OCI-LY3 (cell line): Measurements from ENCODE around the gene POLR3H.
A peak's percentile ranks its signal among the peaks of the same experiment; 100 is the strongest.
"Not testable (repeated sequence)": the region's sequence is repeated elsewhere in the genome, so short reads cannot be mapped to it uniquely, and the experiment has no call there.

Experiments used
- H2AFZ ChIP-seq: fragments of 200-600, 300-600 bp; shearing (Covaris generic); 2 replicates; pipeline ENCODE4 v1.6.0; 2014; ENCODE audit warnings: antibody characterized with exemption, low read depth, low read length
- H3K27ac ChIP-seq: fragments of 200-600, 300-600 bp; sonication (generic); 2 replicates; pipeline ENCODE4 v1.5.1; 2014; ENCODE audit warnings: mild to moderate bottlenecking, low read length, moderate library complexity, mixed read lengths
- H3K27me3 ChIP-seq: fragments of 200-600, 300-600 bp; sonication (generic); 2 replicates; pipeline ENCODE4 v1.6.1; 2014; ENCODE audit warnings: low read depth, low read length, mixed read lengths
- H3K36me3 ChIP-seq: fragments of 200-600, 300-600 bp; sonication (generic); replicated peaks from 2 replicates; pipeline ENCODE3; 2014; ENCODE audit warnings: low read depth, low read length, mixed read lengths
- H3K4me1 ChIP-seq: fragments of 300-600, 200-600 bp; sonication (generic); 2 replicates; pipeline ENCODE4 v1.6.1; 2014; ENCODE audit warnings: low read length, mixed read lengths
- H3K4me2 ChIP-seq: fragments of 200-600, 300-600 bp; sonication (generic); 2 replicates; pipeline ENCODE4 v1.6.1; 2014; ENCODE audit warnings: low read length, mixed read lengths
- H3K4me3 ChIP-seq: fragments of 300-600, 200-600 bp; sonication (generic); 2 replicates; pipeline ENCODE4 v1.5.1; 2014; ENCODE audit warnings: antibody characterized with exemption, mild to moderate bottlenecking, low read length, moderate library complexity
- H3K79me2 ChIP-seq: fragments of 300-600, 200-600 bp; shearing (Covaris generic); 2 replicates; pipeline ENCODE4 v1.6.1; 2014; ENCODE audit warnings: mild to moderate bottlenecking, low read length, mixed read lengths
- H3K9ac ChIP-seq: fragments of 300-600, 200-600 bp; shearing (Covaris generic); 2 replicates; pipeline ENCODE4 v1.6.0; 2014; ENCODE audit warnings: mild to moderate bottlenecking, low read length, moderate library complexity
- H3K9me3 ChIP-seq: fragments of 200-600, 300-600 bp; shearing (Covaris generic); 2 replicates; pipeline ENCODE4 v1.6.1; 2014; ENCODE audit warnings: low read length, mixed read lengths; ENCODE audit not compliant: insufficient read depth
- H4K20me1 ChIP-seq: fragments of 200-600, 300-600 bp; sonication (generic); 2 replicates; pipeline ENCODE4 v1.6.1; 2016; ENCODE audit warnings: low read length, mixed read lengths; ENCODE audit not compliant: insufficient read depth
- EZH2phosphoT487 ChIP-seq: fragments of 200-600 bp; shearing (Covaris generic); IDR thresholded peaks from 2 replicates; pipeline ENCODE4 v1.6.1; 2018; ENCODE audit warnings: antibody characterized with exemption, mixed run types, low read depth
- TF ChIP-seq, protein P1 (sequence below): fragments of 200-600, 300-600 bp; sonication (generic); IDR thresholded peaks from 2 replicates; pipeline ENCODE4 v1.5.1; 2014; ENCODE audit warnings: antibody characterized with exemption, low read length, low read depth

The POLR3H gene, protein sequence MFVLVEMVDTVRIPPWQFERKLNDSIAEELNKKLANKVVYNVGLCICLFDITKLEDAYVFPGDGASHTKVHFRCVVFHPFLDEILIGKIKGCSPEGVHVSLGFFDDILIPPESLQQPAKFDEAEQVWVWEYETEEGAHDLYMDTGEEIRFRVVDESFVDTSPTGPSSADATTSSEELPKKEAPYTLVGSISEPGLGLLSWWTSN

DNA sequence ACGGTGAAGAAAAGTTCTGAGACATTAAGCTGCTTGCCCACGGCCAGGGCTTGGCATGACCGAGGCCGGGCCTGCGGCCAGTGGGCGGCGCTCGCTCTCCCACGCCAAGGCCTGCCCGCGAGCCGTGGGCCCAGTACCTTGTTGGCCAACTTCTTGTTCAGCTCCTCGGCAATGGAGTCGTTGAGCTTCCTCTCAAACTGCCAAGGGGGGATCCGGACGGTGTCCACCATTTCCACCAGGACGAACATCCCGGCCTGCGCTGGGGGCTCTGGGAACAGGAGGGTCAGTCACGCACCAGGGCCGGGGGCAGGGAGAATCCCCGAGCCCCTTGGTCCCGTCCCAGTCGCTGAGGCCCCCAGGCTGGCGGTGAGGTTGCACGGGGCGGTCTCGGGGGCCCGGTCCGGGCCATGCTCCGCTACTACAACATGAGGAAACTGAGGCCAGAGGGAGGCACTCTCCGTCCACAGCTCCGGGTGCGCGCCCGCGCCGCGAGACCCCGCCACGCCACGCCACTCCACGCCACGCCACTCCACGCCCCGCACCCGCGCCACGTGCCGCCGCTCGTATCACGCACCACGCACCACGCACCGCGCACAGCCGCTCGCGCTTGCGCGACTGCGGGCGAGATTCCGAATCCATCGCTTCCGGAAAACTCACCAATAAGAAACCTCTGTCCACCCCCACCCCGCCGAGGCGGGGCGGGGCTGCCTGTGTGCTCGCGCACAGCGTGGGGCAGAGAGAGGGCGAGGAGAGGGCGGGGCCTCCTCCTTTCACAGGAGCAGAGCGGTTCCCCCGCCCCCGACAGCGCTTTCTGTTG, at the start of gene POLR3H:
Gene POLR3H, minus strand, starts transcription at position 617 of the 817 bp plus-strand sequence. Its CDS starts 369 bp downstream, at position 248.
- peak within 1 kb of the TSS; percentile 89 for H3K4me3 ChIP-seq
- peak within 1 kb of the TSS; percentile 85 for H2AFZ ChIP-seq
- H3K9ac ChIP-seq: peak within 1 kb of the TSS; percentile 95
- H3K36me3 ChIP-seq: peaks cover 20% of the 10 kb centered on the region
- TF ChIP-seq, protein P1, sequence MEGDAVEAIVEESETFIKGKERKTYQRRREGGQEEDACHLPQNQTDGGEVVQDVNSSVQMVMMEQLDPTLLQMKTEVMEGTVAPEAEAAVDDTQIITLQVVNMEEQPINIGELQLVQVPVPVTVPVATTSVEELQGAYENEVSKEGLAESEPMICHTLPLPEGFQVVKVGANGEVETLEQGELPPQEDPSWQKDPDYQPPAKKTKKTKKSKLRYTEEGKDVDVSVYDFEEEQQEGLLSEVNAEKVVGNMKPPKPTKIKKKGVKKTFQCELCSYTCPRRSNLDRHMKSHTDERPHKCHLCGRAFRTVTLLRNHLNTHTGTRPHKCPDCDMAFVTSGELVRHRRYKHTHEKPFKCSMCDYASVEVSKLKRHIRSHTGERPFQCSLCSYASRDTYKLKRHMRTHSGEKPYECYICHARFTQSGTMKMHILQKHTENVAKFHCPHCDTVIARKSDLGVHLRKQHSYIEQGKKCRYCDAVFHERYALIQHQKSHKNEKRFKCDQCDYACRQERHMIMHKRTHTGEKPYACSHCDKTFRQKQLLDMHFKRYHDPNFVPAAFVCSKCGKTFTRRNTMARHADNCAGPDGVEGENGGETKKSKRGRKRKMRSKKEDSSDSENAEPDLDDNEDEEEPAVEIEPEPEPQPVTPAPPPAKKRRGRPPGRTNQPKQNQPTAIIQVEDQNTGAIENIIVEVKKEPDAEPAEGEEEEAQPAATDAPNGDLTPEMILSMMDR: peak; percentile 96
- no peak for TF ChIP-seq EZH2phosphoT487
- H3K9me3 ChIP-seq: no peaks in the 10 kb centered on the region
- H3K27ac ChIP-seq: peak within 1 kb of the TSS; percentile 50
- no peaks in the 10 kb centered on the region for H3K27me3 ChIP-seq
- peaks cover 52% of the 10 kb centered on the region for H3K79me2 ChIP-seq
- peaks cover 19% of the 10 kb centered on the region for H3K4me1 ChIP-seq
- peaks cover 18% of the 10 kb centered on the region; the same call in 1 of the 2 replicates for H4K20me1 ChIP-seq
- peak within 1 kb of the TSS; percentile 98 for H3K4me2 ChIP-seq

DNA sequence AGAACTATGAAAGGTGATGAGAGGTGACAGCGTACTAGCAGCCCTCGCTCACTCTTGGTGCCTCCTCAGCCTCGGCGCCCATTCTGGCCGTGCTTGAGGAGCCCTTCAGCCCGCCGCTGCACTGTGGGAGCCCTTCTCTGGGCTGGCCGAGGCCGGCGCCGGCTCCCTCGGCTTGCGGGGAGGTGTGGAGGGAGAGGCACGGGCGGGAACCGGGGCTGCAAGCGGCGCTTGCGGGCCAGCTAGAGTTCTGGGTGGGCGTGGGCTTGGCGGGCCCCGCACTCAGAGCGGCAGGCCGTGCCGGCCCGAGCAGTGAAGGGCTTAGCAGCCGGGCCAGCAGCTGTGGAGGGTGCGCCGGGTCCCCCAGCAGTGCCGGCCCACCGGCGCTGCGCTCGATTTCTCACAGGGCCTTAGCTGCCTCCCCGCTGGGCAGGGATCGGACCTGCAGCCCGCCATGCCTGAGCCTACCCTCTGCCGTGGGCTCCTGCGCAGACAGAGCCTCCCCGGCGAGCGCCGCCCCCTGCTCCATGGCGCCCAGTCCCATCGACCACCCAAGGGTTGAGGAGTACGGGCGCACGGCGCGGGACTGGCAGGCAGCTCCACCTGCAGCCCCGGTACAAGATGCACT, 49.2 kb upstream of the POLR3H start:
- H3K27ac ChIP-seq, H2AFZ ChIP-seq, H3K79me2 ChIP-seq, H4K20me1 ChIP-seq, H3K4me3 ChIP-seq, H3K4me1 ChIP-seq, H3K4me2 ChIP-seq, H3K9me3 ChIP-seq, H3K27me3 ChIP-seq, H3K36me3 ChIP-seq, H3K9ac ChIP-seq: not testable (repeated sequence)

DNA sequence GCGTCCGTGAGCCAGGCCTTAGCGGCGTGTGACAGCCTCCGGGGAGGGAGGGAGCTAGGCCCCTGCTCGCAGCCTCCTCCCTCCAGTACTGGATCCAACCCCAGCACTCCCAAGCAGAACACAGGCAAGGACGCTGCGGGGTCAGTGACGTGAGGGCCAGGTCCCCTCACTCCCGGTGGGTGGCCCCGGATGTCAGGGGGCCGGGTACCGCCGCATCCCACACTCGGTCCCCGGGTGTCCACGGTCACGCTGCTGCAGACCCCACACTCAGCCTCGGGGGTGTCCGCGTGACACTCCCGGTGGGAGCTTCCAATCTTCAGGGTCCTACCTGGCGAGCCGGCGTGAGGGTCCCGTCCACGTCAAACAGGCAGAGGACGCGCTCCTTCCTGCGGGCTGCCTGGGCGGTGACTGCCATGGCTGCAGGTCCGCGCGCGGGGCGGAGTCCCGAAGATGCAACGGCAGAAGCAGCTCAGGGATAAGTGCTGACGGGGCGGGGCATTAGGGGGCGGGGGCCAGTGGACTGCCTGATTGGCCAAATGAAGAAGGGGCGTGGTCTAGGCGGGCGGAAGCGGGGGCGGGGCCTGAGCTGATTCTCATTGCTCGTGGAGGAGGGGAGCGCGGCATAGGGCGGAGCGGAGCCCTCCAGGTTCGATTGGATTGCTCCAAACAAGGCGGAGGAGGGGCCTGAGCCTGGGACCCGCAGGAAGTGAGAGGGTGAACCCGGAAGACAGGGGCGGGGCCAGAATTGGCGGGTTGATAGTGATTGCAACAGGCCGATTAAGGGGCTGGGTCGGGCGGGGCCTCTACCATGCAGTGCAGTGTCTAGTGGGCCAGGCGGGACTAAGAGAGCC, 45.3 kb upstream of the POLR3H start, which contains the start of gene PMM1:
Gene PMM1, minus strand, starts transcription at position 450 of the 851 bp plus-strand sequence. Its CDS starts 35 bp downstream, at position 415.
- H3K9ac ChIP-seq: peak within 1 kb of the TSS; percentile 76
- H3K79me2 ChIP-seq: no peaks in the 10 kb centered on the region
- H3K4me1 ChIP-seq: peaks cover 7% of the 10 kb centered on the region; the same call in 1 of the 2 replicates
- no peak within 1 kb of the TSS for H3K27ac ChIP-seq
- peak within 1 kb of the TSS; percentile 90 for H3K4me3 ChIP-seq
- peak within 1 kb of the TSS; percentile 73; the same call in 1 of the 2 replicates for H2AFZ ChIP-seq
- H3K36me3 ChIP-seq: no peaks in the 10 kb centered on the region
- H3K4me2 ChIP-seq: peak within 1 kb of the TSS; percentile 85
- no peaks in the 10 kb centered on the region for H3K27me3 ChIP-seq
- TF ChIP-seq EZH2phosphoT487: no peak
- TF ChIP-seq, protein P1: no peak
- H3K9me3 ChIP-seq: no peaks in the 10 kb centered on the region
- no peaks in the 10 kb centered on the region for H4K20me1 ChIP-seq

DNA sequence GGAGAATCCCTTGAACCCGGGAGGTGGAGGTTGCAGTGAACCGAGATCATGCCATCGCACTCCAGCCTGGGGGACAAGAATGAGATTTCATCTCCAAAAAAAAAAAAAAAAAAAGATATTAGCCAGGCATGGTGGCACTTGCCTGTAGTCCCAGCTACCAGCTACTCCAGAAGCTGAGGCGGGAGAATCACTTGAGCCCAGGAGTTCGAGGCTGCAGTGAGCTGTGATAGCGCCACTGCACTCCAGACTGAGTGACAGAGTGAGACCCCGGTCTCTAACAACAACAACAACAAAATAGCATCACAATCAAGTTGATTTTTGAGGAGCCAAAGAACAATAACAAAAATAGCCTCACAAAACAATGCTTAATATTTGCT, 43.1 kb upstream of the POLR3H start:
- H3K27me3 ChIP-seq: no peaks in the 10 kb centered on the region
- peaks cover 13% of the 10 kb centered on the region for H3K4me1 ChIP-seq
- no peak for TF ChIP-seq EZH2phosphoT487
- TF ChIP-seq, protein P1: no peak
- H3K9me3 ChIP-seq: no peaks in the 10 kb centered on the region
- no peaks in the 10 kb centered on the region for H3K79me2 ChIP-seq
- H3K4me2 ChIP-seq: no peak overlapping the region
- H3K36me3 ChIP-seq: no peaks in the 10 kb centered on the region
- H2AFZ ChIP-seq: no peak overlapping the region
- no peaks in the 10 kb centered on the region for H4K20me1 ChIP-seq
- no peak overlapping the region for H3K4me3 ChIP-seq
- H3K9ac ChIP-seq: no peak overlapping the region
- H3K27ac ChIP-seq: no peak overlapping the region
